HG03439 (cell line): ENCODE results near the gene BTBD9.

Source experiments
- ATAC-seq: cut with Tn5 transposase; IDR thresholded peaks from one replicate; pipeline ENCODE4 v1.9.1; 2021; ENCODE audit warnings: mild to moderate bottlenecking, moderate library complexity; ENCODE audit not compliant: unreplicated experiment

BTBD9 gene

DNA sequence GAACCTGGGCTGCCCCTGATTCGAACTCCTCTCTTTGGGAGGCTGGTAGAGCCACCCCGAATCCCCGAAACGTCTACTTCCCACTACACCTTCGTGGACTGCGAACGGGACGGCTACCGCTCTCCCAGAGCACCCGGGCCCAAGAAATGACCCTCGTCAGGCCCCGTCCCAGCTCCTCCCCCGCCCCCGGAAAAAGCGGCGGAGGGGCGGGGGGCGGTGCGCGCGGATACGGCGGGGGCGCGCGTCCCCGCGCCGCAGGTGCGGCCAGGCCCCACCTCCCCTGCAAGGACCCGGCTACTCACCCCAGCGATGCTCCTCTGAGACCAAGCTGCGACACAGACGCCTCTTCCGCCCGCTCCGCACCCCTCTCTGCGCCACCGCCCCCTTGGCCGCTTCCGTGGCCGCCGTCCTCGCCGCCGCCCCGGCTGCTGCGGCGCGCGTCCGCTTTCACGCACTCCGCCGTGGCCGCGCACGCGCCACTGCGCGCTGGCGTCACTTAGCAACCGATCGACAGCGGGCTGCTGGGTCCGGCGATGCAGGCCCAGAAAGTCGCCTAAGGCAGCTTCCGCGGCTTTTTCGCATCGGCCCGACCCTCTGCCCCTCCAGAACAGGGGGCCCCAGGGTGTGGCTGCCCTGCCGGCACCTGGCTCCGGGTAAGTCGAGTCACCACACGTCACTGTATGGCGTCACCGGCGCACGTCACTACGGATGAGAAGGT lies at the start of gene BTBD9:
BTBD9 (minus strand) TSS at position 432 of the 718 bp plus-strand sequence.
- ATAC-seq = peak; percentile 86

GRCh38 chr6:38688579-38689087 lies 48.9 kb upstream of the BTBD9 start:
- no peak for ATAC-seq

- ATAC-seq = no peak
These were observed 47.8 kb upstream of the BTBD9 start for GRCh38 chr6:38687549-38687948.

- ATAC-seq = no peak
These were observed 47.3 kb upstream of the BTBD9 start for GRCh38 chr6:38687043-38687353.

DNA sequence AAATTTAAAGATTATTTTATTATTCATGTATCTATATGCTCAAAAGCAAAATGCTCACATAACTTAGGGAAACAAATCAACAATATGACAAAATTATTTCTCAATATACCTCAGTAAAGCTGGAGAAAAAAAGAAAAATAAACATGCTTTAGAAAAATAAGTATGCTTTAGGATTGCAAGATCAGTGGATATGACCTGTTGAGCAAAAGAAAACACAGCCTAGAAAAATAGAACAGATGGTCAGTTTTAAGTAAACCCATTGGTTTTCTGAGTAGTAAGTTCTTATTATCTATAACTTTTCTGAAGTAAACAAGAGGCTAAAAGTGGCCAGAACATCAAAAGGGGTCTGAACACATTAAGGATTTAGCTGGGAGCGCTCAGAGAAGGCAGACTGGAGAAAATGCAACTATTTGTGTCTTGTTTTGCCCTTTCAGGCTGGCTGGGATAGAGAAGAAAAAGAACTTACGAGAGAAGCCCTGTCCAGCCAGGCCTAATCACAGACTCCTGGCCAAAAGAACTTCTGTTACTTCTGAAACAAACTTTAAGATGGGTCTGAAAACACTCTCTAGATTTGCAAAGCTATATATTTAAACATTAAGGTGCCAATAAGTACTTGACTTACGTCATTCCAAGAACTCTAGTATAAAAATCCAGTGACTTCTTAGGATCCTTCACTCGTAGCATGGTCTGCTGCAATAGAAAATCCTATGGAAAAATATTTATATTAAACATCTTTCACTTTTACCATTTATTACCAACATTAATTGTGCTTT lies 46.7 kb upstream of the BTBD9 start:
- ATAC-seq = no peak

DNA sequence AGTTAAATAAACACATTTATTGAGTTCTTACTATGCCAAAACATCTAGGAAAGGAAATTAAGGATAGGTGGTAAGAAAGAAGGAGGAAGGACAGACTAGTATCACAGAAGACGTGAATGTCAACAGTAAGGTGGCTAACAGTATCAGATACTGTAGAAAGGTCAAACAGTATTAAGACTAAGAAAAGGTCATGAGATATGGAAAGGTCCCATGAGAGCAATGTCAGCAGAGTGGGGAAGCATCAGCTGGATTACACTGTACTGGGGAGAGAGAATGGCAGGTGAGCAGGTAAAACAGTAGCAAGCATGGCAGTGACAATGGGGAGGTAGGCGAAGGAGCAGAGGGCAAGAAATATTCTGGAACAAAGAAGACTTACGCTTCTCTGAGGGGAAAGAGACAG lies 45.2 kb upstream of the BTBD9 start:
- ATAC-seq = no peak

DNA sequence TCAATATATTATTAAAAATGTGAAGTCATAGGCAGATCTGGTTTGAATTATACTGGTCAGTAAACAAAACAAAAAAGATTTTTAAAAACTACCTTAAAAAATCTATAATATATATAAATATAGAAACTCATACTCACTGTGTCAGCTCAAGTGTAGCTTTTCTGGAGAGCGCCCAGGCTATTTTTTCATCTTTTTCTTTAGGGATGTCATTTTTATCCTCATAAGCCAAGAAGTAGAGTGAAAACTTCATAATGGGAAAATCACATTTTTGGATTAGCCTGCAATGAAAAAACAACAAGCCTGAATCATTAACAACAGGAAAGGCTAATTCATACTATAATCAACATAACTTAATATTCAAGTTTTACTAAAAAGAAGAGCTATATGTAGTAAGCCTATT lies 44.5 kb upstream of the BTBD9 start:
- ATAC-seq = no peak

DNA sequence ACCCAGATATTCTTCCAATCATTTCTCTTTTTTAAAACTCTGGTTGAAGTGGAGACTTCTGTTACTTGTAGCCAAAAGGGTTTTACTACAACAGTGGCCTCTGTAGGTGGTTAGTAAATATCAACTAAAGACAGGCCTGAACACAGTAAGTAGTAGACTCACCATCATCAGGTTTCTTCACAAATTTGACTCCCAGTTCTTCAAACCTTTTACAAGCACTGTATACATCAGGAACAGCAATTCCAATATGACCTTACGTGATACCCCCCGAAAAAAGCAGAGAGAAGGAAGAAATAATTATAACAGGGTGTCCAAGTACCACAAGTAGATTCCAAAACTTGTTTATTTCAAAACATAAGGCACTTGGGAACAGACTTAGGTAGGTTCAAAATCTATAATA lies 42.1 kb upstream of the BTBD9 start:
- ATAC-seq = no peak

DNA sequence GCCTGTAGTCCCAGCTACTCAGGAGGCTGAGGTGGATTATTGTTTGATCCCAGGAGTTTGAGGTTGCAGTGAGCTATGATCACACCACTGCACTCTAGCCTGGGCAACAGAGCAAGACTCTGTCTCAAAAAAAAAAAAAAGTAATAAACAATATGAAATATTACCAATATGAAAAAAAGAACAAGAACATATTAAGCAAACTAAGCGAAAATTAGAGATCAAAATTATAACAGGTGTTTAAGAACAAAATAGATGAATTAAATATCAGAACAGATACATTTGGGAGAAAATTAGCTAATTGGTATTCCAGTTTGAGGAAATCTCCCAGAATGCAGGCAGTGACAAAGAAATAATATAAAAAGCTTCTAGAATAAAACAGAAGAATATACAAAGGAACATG lies 39.9 kb upstream of the BTBD9 start:
- no peak for ATAC-seq

DNA sequence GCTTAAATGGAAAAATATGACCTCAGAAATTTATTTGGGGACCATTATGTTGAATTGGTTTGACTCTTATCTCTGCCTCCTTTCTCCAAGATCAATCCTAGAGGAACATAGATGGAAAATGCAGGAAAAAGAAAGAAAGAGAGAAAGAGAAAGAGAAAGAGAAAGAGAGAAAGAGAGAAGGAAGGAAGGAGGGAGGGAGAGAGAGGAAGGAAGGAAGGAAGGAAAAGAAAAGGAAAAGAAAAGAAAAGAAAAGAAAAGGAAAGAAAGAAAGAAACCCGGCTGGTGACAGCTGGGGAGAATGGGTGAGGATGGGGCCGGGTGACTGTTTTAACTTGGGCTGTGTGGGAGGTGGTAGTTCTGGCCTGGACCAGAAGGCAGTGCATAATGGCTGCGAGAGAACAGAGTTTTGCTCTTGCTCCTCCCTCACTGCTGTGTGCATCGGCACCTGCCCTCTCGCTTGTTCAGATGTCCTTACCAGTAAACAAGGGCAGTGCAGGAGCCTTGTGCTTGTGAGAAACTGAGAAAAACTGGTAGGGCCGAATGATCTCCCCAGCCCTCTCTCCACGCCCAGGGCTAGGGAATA lies 38.5 kb upstream of the BTBD9 start:
- ATAC-seq = no peak

GRCh38 chr6:38676974-38677544 lies 37.3 kb upstream of the BTBD9 start:
- no peak for ATAC-seq

- no peak for ATAC-seq
These were observed 36.7 kb upstream of the BTBD9 start for GRCh38 chr6:38676236-38676973.

- no peak for ATAC-seq
These were observed 33.9 kb upstream of the BTBD9 start for GRCh38 chr6:38673397-38674165.

DNA sequence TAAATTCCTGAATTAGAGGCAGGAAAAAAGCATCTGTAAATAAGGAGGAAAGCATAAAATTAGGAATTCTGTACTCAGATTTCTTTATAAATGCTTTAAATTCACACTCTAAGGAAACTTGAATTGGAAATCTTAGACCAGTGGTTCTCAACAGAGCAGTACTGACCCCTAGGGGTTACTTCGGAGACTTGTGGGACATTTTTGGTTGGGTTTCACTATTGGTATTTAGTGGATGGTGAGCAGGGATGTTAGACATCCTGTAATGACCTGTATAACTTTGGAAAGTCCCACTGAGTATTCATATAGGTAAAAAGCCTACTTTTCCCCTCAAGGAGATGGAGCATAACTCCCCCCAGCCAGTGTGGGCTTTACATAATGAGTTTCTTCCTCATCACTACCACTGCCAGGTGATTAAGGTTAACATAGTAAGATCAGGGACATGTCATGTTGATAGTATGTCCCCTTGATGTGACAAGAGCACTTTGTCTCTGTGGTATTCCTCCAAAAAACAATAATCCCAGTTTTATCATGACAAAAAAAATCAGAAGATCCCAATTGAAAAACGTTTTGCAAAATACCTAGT lies 32.2 kb upstream of the BTBD9 start:
- no peak for ATAC-seq

DNA sequence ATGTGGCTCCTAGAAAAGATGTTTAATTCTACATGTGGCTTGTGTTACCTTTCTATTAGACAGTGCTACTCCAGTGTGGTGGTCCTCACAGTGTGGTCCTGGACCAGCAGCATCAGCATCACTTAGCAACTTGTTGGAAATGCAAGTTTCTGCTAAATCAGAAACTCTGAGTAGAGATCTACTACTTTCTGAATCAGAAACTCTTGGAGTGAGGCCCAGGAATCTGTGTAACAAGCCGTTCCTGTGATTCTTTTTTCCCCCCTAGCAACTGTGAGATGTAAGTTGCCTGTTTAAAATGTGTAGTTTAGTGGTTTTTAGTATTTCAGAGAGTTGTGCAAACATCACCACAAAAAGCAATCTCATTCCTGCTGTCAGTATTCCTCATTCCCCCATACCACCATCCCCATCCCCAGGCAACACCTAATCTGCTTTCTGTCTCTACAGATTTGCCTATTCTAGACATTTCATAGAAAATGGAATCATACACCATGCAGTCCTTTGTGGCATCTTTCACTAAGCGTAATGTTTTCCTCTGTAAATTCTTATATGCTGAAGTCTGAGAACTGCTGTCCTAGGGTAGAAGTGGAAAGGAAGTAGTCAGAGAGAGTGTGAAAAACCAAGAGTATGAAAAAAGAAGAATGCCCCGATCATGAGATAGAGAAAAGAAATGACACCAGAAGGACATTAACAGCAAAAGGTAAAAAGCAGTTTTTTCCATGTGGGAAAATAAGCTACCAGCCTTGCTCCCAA lies 18.9 kb upstream of the BTBD9 start:
- no peak for ATAC-seq

GRCh38 chr6:38656896-38657295 lies 17.2 kb upstream of the BTBD9 start:
- no peak for ATAC-seq

DNA sequence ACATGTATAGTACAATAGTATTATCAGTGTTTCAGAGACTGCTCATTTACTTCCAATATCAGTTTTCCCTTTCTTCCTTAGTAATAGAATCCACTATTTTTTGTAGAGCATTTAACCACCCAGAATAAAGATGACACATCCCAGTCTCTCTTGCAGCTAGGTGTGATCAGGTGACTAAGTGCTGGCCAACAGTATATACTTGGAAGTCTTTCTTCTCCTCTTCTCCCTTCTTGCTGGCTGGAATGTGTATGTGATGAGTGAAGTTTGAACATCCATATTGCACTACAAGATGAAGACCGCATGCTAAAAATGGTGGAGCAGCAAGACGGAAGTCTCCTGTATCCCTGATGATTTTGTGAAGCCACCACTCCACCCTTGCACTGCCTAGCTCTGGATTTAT lies 14.5 kb upstream of the BTBD9 start:
- no peak for ATAC-seq

- ATAC-seq = no peak
These were observed 11.5 kb upstream of the BTBD9 start for GRCh38 chr6:38651121-38651784.
